Fibroblast of lung (primary cell): ENCODE results near the gene NUDT3. TPM values are rescaled to one million over a fixed set of nuclear protein-coding genes. Genes with fewer than 3 reads are reported as not detected.
"Not testable (repeated sequence)": the region's sequence is repeated elsewhere in the genome, so short reads cannot be mapped to it uniquely, and the experiment has no call there.

ENCODE experiments used
- DNase-seq, 2 donors: peaks; one replicate each; pipeline versions ENCODE4 v3.0.0 to v3.0.0-alpha.2; 2010; ENCODE audit warnings: low read depth in 2 of 2
- H2AFZ ChIP-seq: 2 replicates; pipeline ENCODE4 v1.5.1; 2012; ENCODE audit warnings: low read length, control low read depth, inconsistent platforms
- H3K27ac ChIP-seq: 2 replicates; pipeline ENCODE4 v1.5.1; 2011; ENCODE audit warnings: low read length, control low read depth; ENCODE audit not compliant: insufficient read depth
- H3K27me3 ChIP-seq: 2 replicates; pipeline ENCODE4 v1.5.1; 2011; ENCODE audit warnings: mild to moderate bottlenecking, low read length; ENCODE audit not compliant: control insufficient read depth, insufficient read depth
- H3K36me3 ChIP-seq: 2 replicates; pipeline ENCODE4 v1.5.1; 2011; ENCODE audit warnings: low read length; ENCODE audit not compliant: control insufficient read depth, insufficient read depth
- H3K4me1 ChIP-seq: 2 replicates; pipeline ENCODE4 v1.5.1; 2011; ENCODE audit warnings: low read length; ENCODE audit not compliant: control insufficient read depth, insufficient read depth; ENCODE audit errors: extremely low read depth
- H3K4me2 ChIP-seq: 2 replicates; pipeline ENCODE4 v1.5.1; 2011; ENCODE audit warnings: low read length, control low read depth; ENCODE audit not compliant: insufficient read depth; ENCODE audit errors: extremely low read depth
- H3K4me3 ChIP-seq, 4 experiments: fragments of 200-600 bp in 1 of 4; sonication (generic) in 1 of 4; replicated peaks in 1 of 4; 2 replicates each; pipeline ENCODE4 v1.5.1; 2011 to 2016; ENCODE audit warnings: low read length in 4 of 4, low read depth in 3 of 4, mild to moderate bottlenecking in 3 of 4, control low read depth in 2 of 4, inconsistent platforms in 1 of 4, mixed read lengths in 1 of 4; ENCODE audit not compliant: insufficient read depth in 1 of 4; ENCODE audit errors: control extremely low read depth in 1 of 4
- H3K79me2 ChIP-seq: 2 replicates; pipeline ENCODE4 v1.5.1; 2012; ENCODE audit warnings: mild to moderate bottlenecking, low read length, inconsistent platforms; ENCODE audit not compliant: control insufficient read depth, insufficient read depth
- H3K9ac ChIP-seq: 2 replicates; pipeline ENCODE4 v1.5.1; 2011; ENCODE audit warnings: mild to moderate bottlenecking, low read length, control low read depth; ENCODE audit not compliant: insufficient read depth
- H3K9me3 ChIP-seq: 2 replicates; pipeline ENCODE4 v1.5.1; 2012; ENCODE audit warnings: low read depth, low read length; ENCODE audit not compliant: control insufficient read depth, insufficient read depth
- H4K20me1 ChIP-seq: 2 replicates; pipeline ENCODE4 v1.5.1; 2011; ENCODE audit warnings: low read length; ENCODE audit not compliant: control insufficient read depth, insufficient read depth; ENCODE audit errors: extremely low read depth
- CTCF ChIP-seq, 2 donors: IDR thresholded peaks in 1 of 2; conservative IDR thresholded peaks in 1 of 2; 1 replicate in 1 of 2; 2 replicates in 1 of 2; pipeline ENCODE4 v1.5.1; 2011 to 2012; ENCODE audit warnings: low read length in 2 of 2, control low read depth in 1 of 2, inconsistent platforms in 1 of 2, low read depth in 1 of 2, mild to moderate bottlenecking in 1 of 2
- EZH2 ChIP-seq: IDR thresholded peaks from 2 replicates; pipeline ENCODE4 v1.5.1; 2012; ENCODE audit warnings: low read length, control low read depth, mild to moderate bottlenecking; ENCODE audit errors: missing control alignments
- polyA plus RNA-seq, 2 donors: library from polyadenylated mRNA; depleted of rRNA in 1 of 2; stranded (reverse) in 1 of 2; unstranded in 1 of 2; fragments of >200 nt; gene quantifications; 2 replicates each; pipeline ENCODE4 v1.2.1, GENCODE V29; 2011 to 2012; ENCODE audit warnings: missing spikeins in 1 of 2
- total RNA-seq: library from RNA; depleted of rRNA; stranded (reverse); fragments of >200 nt; gene quantifications from 2 replicates; pipeline ENCODE4 v1.2.1, GENCODE V29; 2014

The NUDT3 gene
- total and polyA plus RNA-seq, 2 donors (not counting 1 experiment from before 2014, with no cell fraction given): 16.0 to 27.4 TPM

DNA sequence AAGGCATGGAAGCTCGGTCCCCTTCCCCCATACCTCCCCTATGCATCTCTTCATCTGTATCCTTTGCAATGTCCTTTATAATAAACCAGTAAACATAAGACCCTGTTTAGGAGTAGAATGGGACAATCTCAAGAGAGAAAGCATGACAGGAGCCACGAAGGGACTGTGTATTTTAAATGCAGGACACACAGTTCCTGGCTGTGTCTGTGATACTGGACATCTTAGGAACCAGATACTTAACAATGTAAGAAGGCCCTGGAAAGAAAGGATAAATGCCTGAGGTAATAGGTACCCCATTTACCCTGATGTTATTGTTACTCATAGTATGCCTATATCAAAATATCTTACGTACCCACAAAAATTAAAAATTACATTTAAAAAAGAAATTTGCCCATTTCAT, 36.6 kb downstream of the NUDT3 start:
- Histone ChIP-seq H2AFZ (no peak overlapping the region), H3K79me2 (peaks cover 16% of the 10 kb centered on the region)

GRCh38 chr6:34354230-34354629, 38.2 kb downstream of the NUDT3 start:
- H2AFZ ChIP-seq, H3K36me3 ChIP-seq, H3K4me3 ChIP-seq, H3K9ac ChIP-seq, H3K9me3 ChIP-seq, DNase-seq, H3K27ac ChIP-seq, H3K27me3 ChIP-seq, H3K4me1 ChIP-seq, H4K20me1 ChIP-seq, H3K4me2 ChIP-seq: not testable (repeated sequence)
- H3K79me2 ChIP-seq: peaks cover 12% of the 10 kb centered on the region

More for the DNA sequence above, 36.6 kb downstream of the NUDT3 start:
- peaks cover 7% of the 10 kb centered on the region for H3K4me1 ChIP-seq
- no peak overlapping the region for H3K4me2 ChIP-seq
- H3K27ac ChIP-seq: no peak overlapping the region
- H4K20me1 ChIP-seq: peaks cover 2% of the 10 kb centered on the region
- no peak for DNase-seq
- no peak for TF ChIP-seq EZH2
- no peak for TF ChIP-seq CTCF (conservative IDR thresholded peaks at IDR 0.05 in 1 of 2, IDR thresholded peaks at IDR 0.05 in 1 of 2; ENCODE audit: low read depth in 1 of 2, low read length in 2 of 2)
- no peaks in the 10 kb centered on the region for H3K27me3 ChIP-seq
- H3K4me3 ChIP-seq: no peak overlapping the region
- H3K9me3 ChIP-seq: no peaks in the 10 kb centered on the region
- no peak overlapping the region for H3K9ac ChIP-seq
- no peaks in the 10 kb centered on the region for H3K36me3 ChIP-seq

DNA sequence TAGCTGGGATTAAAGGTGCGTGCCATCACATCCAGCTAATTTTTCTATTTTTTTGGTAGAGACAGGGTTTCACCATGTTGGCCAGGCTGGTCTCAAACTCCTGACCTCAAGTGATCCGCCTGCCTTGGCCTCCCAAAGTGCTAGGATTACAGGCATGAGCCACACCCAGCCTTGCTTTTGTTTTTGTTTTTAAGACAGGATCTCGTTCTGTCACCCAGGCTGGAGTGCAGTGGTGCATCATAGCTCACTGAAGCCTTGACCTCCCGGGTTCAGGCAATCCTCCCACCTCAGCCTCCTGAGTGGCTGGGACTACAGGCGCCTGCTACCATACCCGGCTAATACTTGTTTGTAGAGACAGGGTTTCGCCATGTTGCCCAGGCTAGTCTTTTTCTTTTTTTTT, 38.9 kb downstream of the NUDT3 start:
- H3K4me3 ChIP-seq, H2AFZ ChIP-seq, H3K4me1 ChIP-seq, H3K9ac ChIP-seq, H3K36me3 ChIP-seq, DNase-seq, H3K4me2 ChIP-seq, H3K9me3 ChIP-seq, H3K27me3 ChIP-seq, H3K27ac ChIP-seq, H4K20me1 ChIP-seq: not testable (repeated sequence)
- peaks cover 15% of the 10 kb centered on the region for H3K79me2 ChIP-seq

GRCh38 chr6:34352305-34352937, 40.0 kb downstream of the NUDT3 start:
- H3K9me3 ChIP-seq: no peaks in the 10 kb centered on the region
- no peaks in the 10 kb centered on the region for H3K27me3 ChIP-seq
- peaks cover 10% of the 10 kb centered on the region for H3K4me1 ChIP-seq
- H3K79me2 ChIP-seq: peaks cover 19% of the 10 kb centered on the region
- TF ChIP-seq EZH2 (no peak), CTCF (conservative IDR thresholded peaks at IDR 0.05 in 1 of 2, IDR thresholded peaks at IDR 0.05 in 1 of 2; ENCODE audit: low read depth in 1 of 2, low read length in 2 of 2) (no peak)
- H3K27ac ChIP-seq: peak overlapping the region; percentile 27
- no peaks in the 10 kb centered on the region for H4K20me1 ChIP-seq
- H3K4me3 ChIP-seq: no peak overlapping the region
- H2AFZ ChIP-seq: no peak overlapping the region
- H3K4me2 ChIP-seq: peak overlapping the region; percentile 13
- DNase-seq: peak in 1 of 2 donors; percentile 34
- no peak overlapping the region for H3K9ac ChIP-seq
- H3K36me3 ChIP-seq: no peaks in the 10 kb centered on the region
